ENCODE results near the gene CD180.
"Not testable (repeated sequence)": the region's sequence is repeated elsewhere in the genome, so short reads cannot be mapped to it uniquely, and the experiment has no call there.

The CD180 gene

GRCh38 chr5:67187006-67187715 is 9.4 kb downstream of the CD180 start:
- no peak for DNase-seq

GRCh38 chr5:67183859-67184258 is 12.7 kb downstream of the CD180 start:
- DNase-seq = no peak

- no peak for DNase-seq
Measured at GRCh38 chr5:67182301-67182790, 14.3 kb downstream of the CD180 start.

- DNase-seq = no peak
Measured at GRCh38 chr5:67181648-67182221, 14.9 kb downstream of the CD180 start.

- DNase-seq = no peak
Measured at GRCh38 chr5:67179697-67180361, 16.8 kb downstream of the CD180 start.

- DNase-seq = no peak
Measured at GRCh38 chr5:67178966-67179365, 17.6 kb downstream of the CD180 start.

- no peak for DNase-seq
Measured at GRCh38 chr5:67178085-67178484, 18.5 kb downstream of the CD180 start.

- DNase-seq = no peak
Measured at GRCh38 chr5:67176936-67177335, 19.7 kb downstream of the CD180 start.

GRCh38 chr5:67173959-67174358 is 22.6 kb downstream of the CD180 start:
- no peak for DNase-seq

- DNase-seq = not testable (repeated sequence)
Measured at GRCh38 chr5:67173351-67173750, 23.2 kb downstream of the CD180 start.

GRCh38 chr5:67170767-67171166 is 25.8 kb downstream of the CD180 start:
- DNase-seq = no peak

- DNase-seq = no peak
Measured at GRCh38 chr5:67168069-67168468, 28.5 kb downstream of the CD180 start.

GRCh38 chr5:67166460-67167285 is 29.9 kb downstream of the CD180 start:
- no peak for DNase-seq

GRCh38 chr5:67165526-67166459 is 30.8 kb downstream of the CD180 start:
- DNase-seq = no peak

- DNase-seq = no peak
Measured at GRCh38 chr5:67164856-67165525, 31.6 kb downstream of the CD180 start.

GRCh38 chr5:67163863-67164595 is 32.6 kb downstream of the CD180 start:
- no peak for DNase-seq

- no peak for DNase-seq
Measured at GRCh38 chr5:67163231-67163756, 33.3 kb downstream of the CD180 start.

- DNase-seq = no peak
Measured at GRCh38 chr5:67161767-67162166, 34.8 kb downstream of the CD180 start.

GRCh38 chr5:67160985-67161384 is 35.6 kb downstream of the CD180 start:
- DNase-seq = no peak

GRCh38 chr5:67160272-67160671 is 36.3 kb downstream of the CD180 start:
- no peak for DNase-seq
